MCF 10A (cell line): Measurements from ENCODE around the gene RTP5. TPM values are rescaled to one million over a fixed set of nuclear protein-coding genes. Genes with fewer than 3 reads are reported as not detected.
A peak's percentile ranks its signal among the peaks of the same experiment; 100 is the strongest.

Experiments used
- BruUV-seq: library from RNA; stranded (reverse); fragments of 400-500 nt; replicated peaks from 2 replicates; lab custom pipeline; 2021; lab: Mats Ljungman, UMichigan
- CTCF ChIA-PET: fragments of 300-600 bp; sonication (Branson Sonifier 250); formaldehyde crosslinking; extraction: SDS; loops from one replicate; lab custom pipeline; 2021; ENCODE audit warnings: antibody characterized with exemption, inconsistent platforms; lab: Yijun Ruan, JAX
- POLR2A ChIA-PET: fragments of 300-600, 350-650 bp; sonication (Branson Sonifier 250); formaldehyde crosslinking; extraction: SDS; loops from one replicate; lab custom pipeline; 2020; ENCODE audit warnings: antibody characterized with exemption, inconsistent platforms; lab: Yijun Ruan, JAX
- DNase-seq: peaks from one replicate; pipeline ENCODE4 v3.0.0-alpha.2; 2018; ENCODE audit not compliant: unreplicated experiment
- H3K27ac Mint-ChIP-seq: one replicate; pipeline ENCODE4 v1.8.0; 2022; ENCODE audit warnings: mild to moderate bottlenecking, low read depth, mixed read lengths; ENCODE audit not compliant: unreplicated experiment
- H3K27me3 Mint-ChIP-seq: one replicate; pipeline ENCODE4 v1.8.0; 2022; ENCODE audit warnings: mixed read lengths; ENCODE audit not compliant: insufficient read depth, unreplicated experiment
- H3K36me3 Mint-ChIP-seq: one replicate; pipeline ENCODE4 v1.8.0; 2022; ENCODE audit warnings: mild to moderate bottlenecking, moderate library complexity, mixed read lengths; ENCODE audit not compliant: insufficient read depth, unreplicated experiment
- H3K4me1 Mint-ChIP-seq: one replicate; pipeline ENCODE4 v1.8.0; 2022; ENCODE audit warnings: mixed read lengths; ENCODE audit not compliant: insufficient read depth, unreplicated experiment
- H3K4me3 Mint-ChIP-seq: one replicate; pipeline ENCODE4 v1.8.0; 2022; ENCODE audit warnings: mild to moderate bottlenecking, moderate library complexity, mixed read lengths; ENCODE audit not compliant: unreplicated experiment
- H3K9me3 Mint-ChIP-seq: one replicate; pipeline ENCODE4 v1.8.0; 2022; ENCODE audit warnings: mixed read lengths; ENCODE audit not compliant: unreplicated experiment
- CTCF ChIP-seq: fragments of 200-600 bp; IDR thresholded peaks from one replicate; pipeline ENCODE4 v1.8.0; 2022; ENCODE audit warnings: antibody characterized with exemption, mild to moderate bottlenecking; ENCODE audit not compliant: unreplicated experiment
- intact Hi-C: fragments of 100-400 bp; cut with micrococcal nuclease; formaldehyde crosslinking; loops from 2 replicates; pipeline ENCODE4 v1.14.1; 2022
- total RNA-seq: library from RNA; stranded (reverse); gene quantifications from 2 replicates; pipeline ENCODE4 v1.2.3, GENCODE V29; 2022

Gene RTP5
- total RNA-seq, 1 experiment from 2014 or later, result not detected

- H3K27me3 Mint-ChIP-seq, result peaks cover 34% of the 10 kb centered on the region
- CTCF ChIA-PET, result interaction anchor here (0.5 to 1.2 kb wide), 4 partner anchors 9 to 826 kb away, joined by 3 read pairs; no protein-coding TSS in a partner anchor
Observed at GRCh38 chr2:241844066-241844728, 25.3 kb upstream of the RTP5 start.

DNA sequence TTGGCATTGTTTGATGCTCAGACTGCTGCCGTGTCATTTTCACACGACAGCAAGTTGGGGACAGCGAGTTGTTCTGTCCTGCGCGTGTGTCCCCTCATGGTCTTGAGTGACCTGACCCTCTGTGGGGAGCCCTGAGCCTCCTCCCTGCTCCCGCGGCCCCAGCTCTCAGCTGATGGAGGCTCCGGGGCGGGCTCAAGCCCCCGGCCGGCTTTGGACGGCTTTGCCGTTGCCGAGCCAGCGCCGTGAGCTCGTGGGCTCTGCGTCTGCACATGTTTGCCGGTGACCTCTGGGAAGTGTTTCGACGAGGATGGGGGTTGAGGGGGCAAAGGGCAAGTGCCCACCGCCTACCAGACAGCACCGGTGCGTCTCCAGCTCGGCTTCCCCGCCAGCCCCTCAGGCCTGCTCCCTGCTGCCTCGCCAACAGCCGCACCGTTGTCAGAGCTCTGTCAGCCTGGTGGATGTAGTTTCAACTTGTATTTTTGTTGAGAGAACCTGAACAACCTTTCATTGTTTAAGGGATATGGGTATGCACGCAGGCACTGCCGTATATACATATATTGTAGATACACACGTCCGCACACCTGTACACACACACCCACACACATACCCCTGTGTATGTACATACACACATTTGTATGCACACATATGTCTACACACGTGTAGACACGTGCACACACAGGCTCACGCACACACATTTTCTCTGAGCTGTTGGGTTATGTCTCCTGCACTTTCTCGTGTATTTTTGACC, 24.5 kb upstream of the RTP5 start:
- H3K9me3 Mint-ChIP-seq, result no peaks in the 10 kb centered on the region
- intact Hi-C loops, result no loop called here
- ChIA-PET POLR2A (interaction anchor here (0.6 kb wide), 1 partner anchor 112 kb away, joined by 3 read pairs; no protein-coding TSS in a partner anchor), CTCF (interaction anchor here (0.5 to 1.2 kb wide), 4 partner anchors 10 to 827 kb away, joined by 3 read pairs; no protein-coding TSS in a partner anchor)
- H3K4me1 Mint-ChIP-seq, result no peaks in the 10 kb centered on the region
- no peak for TF ChIP-seq CTCF
- DNase-seq, result no peak
- peaks cover 26% of the 10 kb centered on the region for H3K27me3 Mint-ChIP-seq
- H3K36me3 Mint-ChIP-seq, result no peaks in the 10 kb centered on the region
- no TSS peak for BruUV-seq
- no peak overlapping the region for H3K4me3 Mint-ChIP-seq
- H3K27ac Mint-ChIP-seq, result no peak overlapping the region

More at GRCh38 chr2:241844066-241844728, 25.3 kb upstream of the RTP5 start:
- POLR2A ChIA-PET, result no interaction called here
- H3K27ac Mint-ChIP-seq, result no peak overlapping the region
- H3K36me3 Mint-ChIP-seq, result no peaks in the 10 kb centered on the region
- BruUV-seq, result no TSS peak
- no peaks in the 10 kb centered on the region for H3K9me3 Mint-ChIP-seq
- TF ChIP-seq CTCF, result no peak
- H3K4me3 Mint-ChIP-seq, result peak overlapping the region; percentile 45
- no peaks in the 10 kb centered on the region for H3K4me1 Mint-ChIP-seq
- intact Hi-C loops, result no loop called here
- DNase-seq, result no peak

DNA sequence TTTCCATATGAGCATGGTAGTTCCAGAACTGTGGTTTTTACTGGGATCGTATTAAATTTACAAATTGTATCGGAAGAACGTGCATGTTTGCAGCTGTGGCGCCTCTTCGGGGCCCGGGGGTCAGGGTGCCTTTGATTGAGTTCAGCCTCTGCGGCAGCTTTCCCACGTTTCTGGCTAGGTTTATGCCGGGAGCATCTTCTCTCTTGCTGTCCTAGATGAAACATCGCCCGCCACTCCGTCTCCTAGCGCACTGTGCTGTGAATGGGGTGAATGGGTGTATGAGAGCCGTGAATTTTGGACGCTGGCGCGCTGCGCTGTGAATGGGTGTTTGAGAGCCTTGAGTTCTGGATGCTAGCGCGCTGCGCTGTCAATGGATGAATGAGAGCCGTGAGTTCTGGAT, 23.1 kb upstream of the RTP5 start:
- no peaks in the 10 kb centered on the region for H3K36me3 Mint-ChIP-seq
- peaks cover 24% of the 10 kb centered on the region for H3K27me3 Mint-ChIP-seq
- ChIA-PET POLR2A (no interaction called here), CTCF (no interaction called here)
- DNase-seq, result no peak
- intact Hi-C loops, result no loop called here
- no peaks in the 10 kb centered on the region for H3K9me3 Mint-ChIP-seq
- H3K4me1 Mint-ChIP-seq, result no peaks in the 10 kb centered on the region
- H3K4me3 Mint-ChIP-seq, result no peak overlapping the region
- no peak overlapping the region for H3K27ac Mint-ChIP-seq
- no peak for TF ChIP-seq CTCF
- BruUV-seq, result no TSS peak
